PC-3 (cell line): Measurements from ENCODE around the gene SLC5A6. TPM values are rescaled to one million over a fixed set of nuclear protein-coding genes. Genes with fewer than 3 reads are reported as not detected.

Experiments used
- ATAC-seq: fragments of 200-7000 bp; cut with Tn5 transposase; 2 replicates; pipeline ENCODE4 v1.9.1; 2020; ENCODE audit warnings: mild to moderate bottlenecking, moderate library complexity
- BruUV-seq: library from RNA; stranded (reverse); fragments of 400-500 nt; replicated peaks from 2 replicates; lab custom pipeline; 2021; lab: Mats Ljungman, UMichigan
- CTCF ChIA-PET: fragments of 300-600 bp; sonication (Branson Sonifier 250); formaldehyde crosslinking; loops from one replicate; lab custom pipeline; 2022; ENCODE audit warnings: antibody characterized with exemption; lab: Charles Lee
- POLR2A ChIA-PET: fragments of 300-600 bp; sonication (Branson Sonifier 250); formaldehyde crosslinking; loops from one replicate; lab custom pipeline; 2022; ENCODE audit warnings: antibody characterized with exemption; ENCODE audit not compliant: unreplicated experiment; lab: Charles Lee
- DNase-seq: peaks from one replicate; pipeline ENCODE4 v3.0.0-alpha.2; 2015
- H2AFZ ChIP-seq: fragments of 300-600 bp; sonication (generic); 2 replicates; pipeline ENCODE4 v1.6.0; 2016; ENCODE audit warnings: antibody characterized with exemption, low read length
- H3F3A ChIP-seq: fragments of 300-600 bp; sonication (generic); one replicate; pipeline ENCODE4 v1.6.0; 2017; ENCODE audit warnings: antibody characterized with exemption, low read length, control low read depth, mild to moderate bottlenecking; ENCODE audit not compliant: unreplicated experiment
- H3K27ac ChIP-seq: fragments of 300-600 bp; sonication (generic); 2 replicates; pipeline ENCODE4 v1.5.1; 2016; ENCODE audit warnings: mild to moderate bottlenecking, low read length
- H3K27me3 ChIP-seq: fragments of 300-600 bp; sonication (generic); 2 replicates; pipeline ENCODE4 v1.6.1; 2016; ENCODE audit warnings: low read length, mixed read lengths
- H3K36me3 ChIP-seq: fragments of 300-600 bp; sonication (generic); 2 replicates; pipeline ENCODE4 v1.6.1; 2016; ENCODE audit warnings: low read depth, mixed run types, low read length, mixed read lengths
- H3K4me1 ChIP-seq: fragments of 300-600 bp; sonication (generic); 2 replicates; pipeline ENCODE4 v1.5.1; 2016; ENCODE audit warnings: low read length; ENCODE audit not compliant: insufficient read depth
- H3K4me2 ChIP-seq: fragments of 300-600 bp; sonication (generic); 2 replicates; pipeline ENCODE4 v1.6.0; 2016; ENCODE audit warnings: low read length
- H3K4me3 ChIP-seq: fragments of 300-600 bp; sonication (generic); 2 replicates; pipeline ENCODE4 v1.5.1; 2016; ENCODE audit warnings: mild to moderate bottlenecking, low read length, mixed read lengths
- H3K79me2 ChIP-seq: fragments of 300-600 bp; sonication (generic); 2 replicates; pipeline ENCODE4 v1.6.1; 2017; ENCODE audit warnings: low read length, mixed read lengths
- H3K9ac ChIP-seq: fragments of 300-600 bp; sonication (generic); 2 replicates; pipeline ENCODE4 v1.6.0; 2016; ENCODE audit warnings: mild to moderate bottlenecking, low read length
- H3K9me2 ChIP-seq: fragments of 300-600 bp; sonication (generic); replicated peaks from 2 replicates; pipeline ENCODE4 v1.6.1; 2016; ENCODE audit warnings: mixed run types, low read length, mixed read lengths
- H3K9me3 ChIP-seq: fragments of 300-600 bp; sonication (generic); 2 replicates; pipeline ENCODE4 v1.6.1; 2016; ENCODE audit warnings: low read length, mixed read lengths
- H4K20me1 ChIP-seq: fragments of 300-600 bp; sonication (generic); 2 replicates; pipeline ENCODE4 v1.6.1; 2016; ENCODE audit warnings: low read length, mixed read lengths
- EZH2 ChIP-seq: fragments of 300-600 bp; sonication (generic); IDR thresholded peaks from one replicate; pipeline ENCODE4 v1.6.1; 2017; ENCODE audit warnings: antibody characterized with exemption, mild to moderate bottlenecking, low read length; ENCODE audit not compliant: unreplicated experiment
- EZH2phosphoT487 ChIP-seq: fragments of 300-600 bp; sonication (generic); IDR thresholded peaks from 2 replicates; pipeline ENCODE4 v1.6.1; 2018; ENCODE audit warnings: mild to moderate bottlenecking, antibody characterized with exemption, low read length, borderline replicate concordance
- intact Hi-C: fragments of 100-400 bp; cut with micrococcal nuclease; formaldehyde crosslinking; loops from 2 replicates; pipeline ENCODE4 v1.9.0; 2023
- total RNA-seq: library from RNA; depleted of rRNA; stranded (reverse); fragments of >200 nt; gene quantifications from 2 replicates; pipeline ENCODE4 v1.2.3, GENCODE V29; 2014
- TF ChIP-seq, protein P1 (sequence below): fragments of 300-600 bp; sonication (generic); conservative IDR thresholded peaks from 2 replicates; pipeline ENCODE4 v1.5.1; 2017; ENCODE audit warnings: antibody characterized with exemption, low read depth, mild to moderate bottlenecking, low read length

The SLC5A6 gene
- total RNA-seq, 1 experiment from 2014 or later = 48.1 TPM

DNA sequence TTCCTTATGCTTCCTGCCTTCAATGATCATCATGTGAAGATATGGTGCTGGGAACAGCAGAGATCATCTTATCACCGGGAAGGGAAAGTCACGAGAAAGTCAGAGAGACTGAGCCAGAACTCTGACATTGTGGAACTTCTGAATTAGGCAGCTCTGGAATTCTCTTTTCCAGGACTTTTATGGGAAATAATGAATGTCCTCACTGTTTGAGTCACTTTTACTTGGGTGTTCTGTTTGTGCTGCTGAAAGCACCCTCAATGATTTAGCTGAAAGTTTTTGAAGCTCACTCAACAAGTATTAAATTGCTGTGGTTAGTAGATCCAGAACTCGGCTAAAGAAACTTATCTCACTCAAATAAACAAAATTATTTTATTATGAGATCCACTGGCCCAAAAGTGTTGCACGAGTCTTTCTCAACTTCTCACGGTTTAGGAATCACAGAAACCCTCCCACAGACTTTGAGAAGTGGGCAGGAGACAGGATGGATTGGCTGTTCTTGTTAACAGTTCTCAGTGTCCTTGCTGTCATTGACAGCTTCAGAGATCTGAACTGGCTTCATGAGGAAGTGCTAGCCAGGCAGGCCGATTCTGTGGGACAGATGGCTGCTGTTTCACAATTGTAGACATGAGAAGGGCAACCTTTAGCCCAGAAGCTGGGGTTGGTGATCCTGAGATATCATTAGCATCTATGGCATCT lies 26.6 kb downstream of the SLC5A6 start:
- Histone ChIP-seq H3K27ac (no peak overlapping the region), H3K9ac (no peak overlapping the region)

DNA sequence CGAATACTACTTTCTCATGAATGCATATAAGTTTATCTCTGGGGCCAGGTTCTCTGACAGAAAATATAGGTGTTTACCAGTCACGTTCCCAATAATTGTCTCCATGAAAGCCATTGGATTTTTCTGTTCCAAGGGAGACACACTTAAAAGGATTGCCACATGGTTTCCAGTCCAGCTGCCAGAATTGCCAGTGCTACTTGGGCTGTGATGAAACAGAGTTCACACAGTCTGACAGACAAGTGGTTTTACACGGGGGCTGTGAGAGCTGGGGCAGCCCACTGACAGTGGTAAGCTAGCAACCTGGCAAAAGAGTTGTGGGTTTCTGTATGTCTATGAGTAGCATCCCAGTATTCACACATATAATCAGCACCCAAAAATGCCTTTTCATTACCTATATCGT lies 28.0 kb downstream of the SLC5A6 start:
- TF ChIP-seq, protein P1, sequence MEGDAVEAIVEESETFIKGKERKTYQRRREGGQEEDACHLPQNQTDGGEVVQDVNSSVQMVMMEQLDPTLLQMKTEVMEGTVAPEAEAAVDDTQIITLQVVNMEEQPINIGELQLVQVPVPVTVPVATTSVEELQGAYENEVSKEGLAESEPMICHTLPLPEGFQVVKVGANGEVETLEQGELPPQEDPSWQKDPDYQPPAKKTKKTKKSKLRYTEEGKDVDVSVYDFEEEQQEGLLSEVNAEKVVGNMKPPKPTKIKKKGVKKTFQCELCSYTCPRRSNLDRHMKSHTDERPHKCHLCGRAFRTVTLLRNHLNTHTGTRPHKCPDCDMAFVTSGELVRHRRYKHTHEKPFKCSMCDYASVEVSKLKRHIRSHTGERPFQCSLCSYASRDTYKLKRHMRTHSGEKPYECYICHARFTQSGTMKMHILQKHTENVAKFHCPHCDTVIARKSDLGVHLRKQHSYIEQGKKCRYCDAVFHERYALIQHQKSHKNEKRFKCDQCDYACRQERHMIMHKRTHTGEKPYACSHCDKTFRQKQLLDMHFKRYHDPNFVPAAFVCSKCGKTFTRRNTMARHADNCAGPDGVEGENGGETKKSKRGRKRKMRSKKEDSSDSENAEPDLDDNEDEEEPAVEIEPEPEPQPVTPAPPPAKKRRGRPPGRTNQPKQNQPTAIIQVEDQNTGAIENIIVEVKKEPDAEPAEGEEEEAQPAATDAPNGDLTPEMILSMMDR = no peak
- TF ChIP-seq EZH2phosphoT487 (no peak), EZH2 (no peak)
- Histone ChIP-seq H3K4me3 (no peak overlapping the region), H3K27me3 (peaks cover 13% of the 10 kb centered on the region), H3K9ac (no peak overlapping the region), H3K4me2 (no peak overlapping the region), H4K20me1 (no peaks in the 10 kb centered on the region), H3F3A (no peaks in the 10 kb centered on the region), H2AFZ (no peak overlapping the region), H3K36me3 (no peaks in the 10 kb centered on the region), H3K9me2 (no peaks in the 10 kb centered on the region), H3K79me2 (no peaks in the 10 kb centered on the region), H3K9me3 (no peaks in the 10 kb centered on the region), H3K27ac (no peak overlapping the region), H3K4me1 (no peaks in the 10 kb centered on the region)
- intact Hi-C loops = no loop called here
- ChIA-PET POLR2A (no interaction called here), CTCF (no interaction called here)
- ATAC-seq (no peak), DNase-seq (no peak)
- no TSS peak for BruUV-seq

More for the DNA sequence above, 26.6 kb downstream of the SLC5A6 start:
- Histone ChIP-seq H3K36me3 (no peaks in the 10 kb centered on the region), H3F3A (no peaks in the 10 kb centered on the region), H3K4me2 (no peak overlapping the region), H3K9me2 (no peaks in the 10 kb centered on the region), H3K27me3 (peaks cover 4% of the 10 kb centered on the region; the same call in 1 of the 2 replicates), H3K79me2 (no peaks in the 10 kb centered on the region), H3K9me3 (no peaks in the 10 kb centered on the region), H2AFZ (0 out of 2 replicates have a peak overlapping the region, but pooled peaks have one; percentile 42), H4K20me1 (no peaks in the 10 kb centered on the region), H3K4me1 (no peaks in the 10 kb centered on the region), H3K4me3 (no peak overlapping the region)
- BruUV-seq = no TSS peak
- POLR2A ChIA-PET = no interaction called here
- intact Hi-C loops = no loop called here
- CTCF ChIA-PET = no interaction called here
- no peak for DNase-seq
- ATAC-seq = no peak
- no peak for TF ChIP-seq EZH2phosphoT487

DNA sequence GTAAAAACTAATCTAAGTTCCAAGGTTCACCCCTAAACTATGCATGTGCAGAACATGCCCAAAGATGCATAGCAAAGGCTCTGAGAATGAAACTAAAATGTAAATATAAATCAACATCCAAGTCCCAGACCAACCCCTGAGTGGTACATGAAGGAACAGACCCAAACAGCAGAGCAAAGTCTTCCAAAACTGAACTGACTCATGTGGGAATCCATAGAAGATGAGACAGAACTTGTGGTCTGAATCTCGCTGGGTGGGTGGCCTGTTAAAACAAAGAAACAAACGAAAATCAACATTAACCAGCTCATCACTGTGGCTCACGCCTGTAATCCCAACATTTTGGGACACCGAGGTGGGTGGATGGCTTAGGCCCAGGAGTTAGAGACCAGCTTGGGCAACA lies 29.7 kb downstream of the SLC5A6 start:
- BruUV-seq = no TSS peak
- H3K4me3 ChIP-seq = no peak overlapping the region
- DNase-seq = no peak
- ChIA-PET CTCF (no interaction called here), POLR2A (no interaction called here)
- ATAC-seq = no peak
- H3K9ac ChIP-seq = no peak overlapping the region
- H3K27me3 ChIP-seq = peaks cover 26% of the 10 kb centered on the region
- H3K4me1 ChIP-seq = no peaks in the 10 kb centered on the region
- no peaks in the 10 kb centered on the region for H3K36me3 ChIP-seq
- no peaks in the 10 kb centered on the region for H3F3A ChIP-seq
- H3K9me3 ChIP-seq = no peaks in the 10 kb centered on the region
- intact Hi-C loops = no loop called here
- TF ChIP-seq EZH2 = no peak
- TF ChIP-seq EZH2phosphoT487 = no peak
- TF ChIP-seq, protein P1 = no peak
- H2AFZ ChIP-seq = no peak overlapping the region
- no peaks in the 10 kb centered on the region for H3K9me2 ChIP-seq
- no peak overlapping the region for H3K27ac ChIP-seq
- no peaks in the 10 kb centered on the region for H3K79me2 ChIP-seq
- H4K20me1 ChIP-seq = no peaks in the 10 kb centered on the region
- no peak overlapping the region for H3K4me2 ChIP-seq
